ENCODE measurements around the gene ANKRD44.

DNA sequence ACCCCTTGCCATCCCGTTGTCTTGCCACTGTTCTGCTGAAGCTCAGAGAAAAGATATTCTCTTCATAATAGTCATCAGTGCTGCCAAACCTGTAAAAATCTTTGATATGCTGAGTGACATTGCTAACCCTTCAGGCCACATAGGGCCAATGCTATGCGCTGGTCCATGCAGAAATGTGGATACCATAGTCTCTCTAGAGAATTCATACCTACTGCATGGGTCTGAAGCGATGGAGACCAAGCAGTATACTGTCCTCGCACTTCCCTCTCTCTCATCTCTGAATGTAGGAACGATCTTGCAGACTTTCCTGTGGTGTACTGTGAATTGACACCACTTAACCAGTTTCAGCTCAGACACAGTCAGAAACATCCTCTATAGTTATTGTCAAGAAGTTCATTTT, 17.9 kb upstream of the ANKRD44 start:
- no peak for TF ChIP-seq GATA3 (IDR thresholded peaks at IDR 0.05; ENCODE audit: low read depth, low read length)
- no peak for TF ChIP-seq GATA2 (IDR thresholded peaks at IDR 0.05; ENCODE audit: low read depth, low read length)
